ENCODE data around the gene NUDT8.

DNA sequence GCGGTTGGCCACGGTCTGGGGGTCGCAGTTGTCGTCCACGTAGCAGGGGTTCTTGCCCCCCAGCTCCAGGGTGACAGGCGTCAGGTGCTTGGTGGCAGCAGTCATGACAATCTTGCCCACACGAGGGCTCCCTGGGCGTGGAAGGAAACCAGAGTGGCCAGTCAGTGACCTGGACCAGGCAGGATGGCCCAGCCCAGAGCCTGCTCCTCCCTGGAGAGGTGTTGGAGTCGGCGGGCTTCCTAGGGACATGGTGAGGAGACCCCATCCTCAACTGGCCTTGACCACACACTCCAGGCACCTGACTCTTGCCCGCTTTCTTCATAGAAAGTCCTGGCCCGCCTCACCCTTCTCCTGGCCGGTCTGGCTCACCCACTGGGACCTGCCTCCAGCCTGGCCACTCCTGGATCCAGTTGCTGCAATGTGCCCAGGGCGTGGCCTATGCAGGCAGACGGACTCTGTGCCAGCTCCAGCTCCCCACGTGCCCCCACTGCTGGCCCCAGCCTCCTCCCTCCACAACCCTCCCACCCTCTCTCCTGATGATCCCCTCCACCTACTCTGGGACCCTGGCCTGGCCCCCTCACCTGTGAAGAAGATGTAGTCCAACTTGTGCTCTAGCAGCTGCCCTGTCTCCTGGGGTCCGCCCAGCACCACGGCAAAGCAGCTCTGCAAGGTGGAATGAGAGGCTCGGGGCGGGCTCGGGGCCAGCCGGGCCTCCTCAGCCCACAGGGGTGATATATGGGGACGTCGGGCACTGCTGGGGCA, 36.0 kb upstream of the NUDT8 start:
- TF ChIP-seq CTCF (IDR thresholded peaks at IDR 0.05) = no peak; the same call in 1 of the 2 replicates
- no peak for TF ChIP-seq POLR2AphosphoS5 (IDR thresholded peaks at IDR 0.05; ENCODE audit: low read depth, low read length)
- no peak for TF ChIP-seq TCF7L2 (IDR thresholded peaks at IDR 0.05; ENCODE audit: low read depth, low read length)
